A549 (cell line): Measurements from ENCODE around the gene CR1L. TPM values are rescaled to one million over a fixed set of nuclear protein-coding genes. Genes with fewer than 3 reads are reported as not detected.
A peak's percentile ranks its signal among the peaks of the same experiment; 100 is the strongest.
"Not testable (repeated sequence)": the region's sequence is repeated elsewhere in the genome, so short reads cannot be mapped to it uniquely, and the experiment has no call there.

ENCODE experiments used
- ATAC-seq, 2 experiments: fragments of 200-7000 bp in 1 of 2; fragments of >200 bp in 1 of 2; cut with Nextera tagmentation in 1 of 2; cut with Tn5 transposase in 1 of 2; 3 replicates each; pipeline versions ENCODE4 v1.8.0 to v1.9.1; 2018 to 2020; ENCODE audit warnings: mild to moderate bottlenecking in 1 of 2, moderate library complexity in 1 of 2
- CTCF ChIA-PET: fragments of 300-600 bp; sonication (Branson Sonifier 250); formaldehyde crosslinking; extraction: SDS; loops from one replicate; lab custom pipeline; 2021; ENCODE audit warnings: antibody characterized with exemption, inconsistent platforms; lab: Yijun Ruan, JAX
- POLR2A ChIA-PET: fragments of 350-600 bp; formaldehyde crosslinking; extraction: SDS; loops from one replicate; lab custom pipeline; 2021; ENCODE audit warnings: antibody characterized with exemption, inconsistent platforms; lab: Yijun Ruan, JAX
- DNase-seq, 2 experiments: peaks; one replicate each; pipeline versions ENCODE4 v3.0.0 to v3.0.0-alpha.2; 2011 to 2016; ENCODE audit warnings: low read depth in 1 of 2, low spot score in 1 of 2
- FAIRE-seq: peaks from 2 replicates; lab custom pipeline; 2011; peaks lifted over from hg19 to GRCh38; lab: Jason Lieb, UNC
- H3K27ac ChIP-seq, 2 experiments: fragments of >200 bp; sonication (Bioruptor Twin); formaldehyde crosslinking; 3 replicates each; pipeline ENCODE4 v1.5.1; 2016 to 2017
- H3K4me1 ChIP-seq: fragments of >200 bp; sonication (Bioruptor Twin); formaldehyde crosslinking; 3 replicates; pipeline ENCODE4 v1.6.1; 2016
- H3K4me2 ChIP-seq: fragments of >200 bp; sonication (Bioruptor Twin); formaldehyde crosslinking; 3 replicates; pipeline ENCODE4 v1.6.1; 2016
- H3K4me3 ChIP-seq: fragments of >200 bp; sonication (Bioruptor Twin); formaldehyde crosslinking; 3 replicates; pipeline ENCODE4 v1.5.1; 2016
- H3K9me3 ChIP-seq: fragments of >200 bp; sonication (Bioruptor Twin); formaldehyde crosslinking; 3 replicates; pipeline ENCODE4 v1.6.1; 2016
- BHLHE40 ChIP-seq: IDR thresholded peaks from 2 replicates; pipeline ENCODE4 v1.6.1; 2012; ENCODE audit warnings: low read depth, low read length, inconsistent platforms
- CBX2 ChIP-seq: fragments of 200-600 bp; sonication (generic); IDR thresholded peaks from 2 replicates; pipeline ENCODE4 v1.6.1; 2016; ENCODE audit warnings: low read depth, mild to moderate bottlenecking, borderline replicate concordance
- CEBPB ChIP-seq, 2 experiments: fragments of >200 bp in 1 of 2; sonication (Bioruptor Twin) in 1 of 2; formaldehyde crosslinking in 1 of 2; IDR thresholded peaks; 2 replicates each; pipeline ENCODE4 v1.6.1; 2012 to 2016
- EHF ChIP-seq: fragments of 250-450 bp; sonication (Bioruptor Pico); IDR thresholded peaks from 2 replicates; pipeline ENCODE4 v1.5.0; 2020; ENCODE audit warnings: mild to moderate bottlenecking
- EP300 ChIP-seq, 2 experiments: fragments of >200 bp; sonication (Bioruptor Twin); formaldehyde crosslinking; IDR thresholded peaks; 2 replicates in 1 of 2; 3 replicates in 1 of 2; pipeline ENCODE4 v1.6.1; 2016 to 2017
- JUNB ChIP-seq: fragments of >200 bp; sonication (Bioruptor Twin); formaldehyde crosslinking; IDR thresholded peaks from 2 replicates; pipeline ENCODE4 v1.6.1; 2016
- KDM1A ChIP-seq: fragments of 200-600 bp; sonication (generic); IDR thresholded peaks from 2 replicates; pipeline ENCODE4 v1.6.1; 2016; ENCODE audit warnings: low read depth, mild to moderate bottlenecking
- KDM5A ChIP-seq: fragments of 200-600 bp; sonication (generic); IDR thresholded peaks from 2 replicates; pipeline ENCODE4 v1.6.1; 2016; ENCODE audit warnings: antibody characterized with exemption, mild to moderate bottlenecking
- NPAS2 ChIP-seq: fragments of 250-450 bp; sonication (Bioruptor Pico); IDR thresholded peaks from 2 replicates; pipeline ENCODE4 v1.8.0; 2022; ENCODE audit warnings: mild to moderate bottlenecking, moderate library complexity, borderline replicate concordance
- RAD21 ChIP-seq, 2 experiments: fragments of >200 bp in 1 of 2; sonication (Bioruptor Twin) in 1 of 2; formaldehyde crosslinking in 1 of 2; IDR thresholded peaks in 1 of 2; conservative IDR thresholded peaks in 1 of 2; 2 replicates in 1 of 2; 3 replicates in 1 of 2; pipeline ENCODE4 v1.6.1; 2012 to 2018; ENCODE audit warnings: inconsistent platforms in 1 of 2
- SMC3 ChIP-seq: fragments of >200 bp; sonication (Bioruptor Twin); formaldehyde crosslinking; IDR thresholded peaks from 3 replicates; pipeline ENCODE4 v1.6.1; 2018; ENCODE audit warnings: inconsistent platforms
- SREBF2 ChIP-seq: fragments of 450-650 bp; IDR thresholded peaks from 2 replicates; pipeline ENCODE4 v1.6.1; 2014; ENCODE audit warnings: mild to moderate bottlenecking, moderate library complexity
- WGBS: methylation state at CpG from one replicate; pipeline ENCODE4 v1.1.6; 2017; ENCODE audit errors: missing lambda C conversion rate; 5-methylcytosine and 5-hydroxymethylcytosine counted together
- polyA plus RNA-seq, 4 experiments: library from polyadenylated mRNA; depleted of rRNA in 3 of 4; stranded (reverse); fragments of >200 nt; fragmentation: RNase III in 1 of 4; extraction: RNeasy Plus Mini Kit Qiagen cat#74134 plus additional on column Dnase treatment in 1 of 4; gene quantifications; 2 replicates in 3 of 4; 3 replicates in 1 of 4; pipeline ENCODE4 v1.2.3, GENCODE V29; 2011 to 2017
- TF ChIP-seq, protein P1 (sequence below): fragments of 150-350 bp; IDR thresholded peaks from 2 replicates; pipeline ENCODE4 v1.6.1; 2014; ENCODE audit warnings: low read depth, mild to moderate bottlenecking, low read length
- TF ChIP-seq, protein P2 (sequence below): IDR thresholded peaks from 2 replicates; pipeline ENCODE4 v1.6.1; 2012
- TF ChIP-seq, protein P3 (sequence below): fragments of >200 bp; sonication (Bioruptor Twin); formaldehyde crosslinking; IDR thresholded peaks from 3 replicates; pipeline ENCODE4 v1.5.1; 2016
- TF ChIP-seq, protein P4 (sequence below): fragments of 250-450 bp; sonication (Bioruptor Pico); IDR thresholded peaks from 2 replicates; pipeline ENCODE4 v1.5.0; 2021; ENCODE audit warnings: mild to moderate bottlenecking, moderate library complexity, borderline replicate concordance
- TF ChIP-seq, protein P5 (sequence below): fragments of 450-650 bp; IDR thresholded peaks from 2 replicates; pipeline ENCODE4 v1.6.1; 2014; ENCODE audit warnings: antibody characterized with exemption

CR1L gene
- polyA plus RNA-seq, 2 of the 4 experiments (the other 2 are of a cell fraction): not detected

DNA sequence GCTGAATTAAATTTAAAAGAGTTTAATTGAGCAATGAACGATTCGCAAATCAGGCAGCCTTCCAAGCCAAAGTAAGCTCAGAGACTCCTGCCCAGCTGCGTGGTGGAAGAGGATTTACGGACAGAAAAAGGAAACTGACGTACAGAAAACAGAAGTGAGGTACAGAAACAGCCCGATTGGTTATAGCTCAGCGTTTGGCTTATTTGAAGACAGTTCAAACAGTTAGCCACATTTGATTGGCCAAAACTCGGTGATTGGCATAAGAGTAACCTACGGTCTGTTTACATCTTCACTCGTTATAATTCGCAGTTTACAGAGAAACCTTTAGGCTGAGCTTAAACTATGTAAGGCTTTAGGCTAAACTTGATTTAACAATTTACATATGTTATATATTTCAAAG, 46.9 kb downstream of the CR1L start:
- ATAC-seq: no peak
- no peak for DNase-seq
- Histone ChIP-seq H3K4me1 (no peaks in the 10 kb centered on the region), H3K9me3 (no peaks in the 10 kb centered on the region), H3K4me3 (no peak overlapping the region)
- POLR2A ChIA-PET: no interaction called here
- TF ChIP-seq KDM1A: no peak
- TF ChIP-seq, all 56 proteins: peak for 0
- Histone ChIP-seq H3K27ac (no peak overlapping the region), H3K4me2 (no peak overlapping the region)
- WGBS: 60% methylated on average over 11 of the region's 11 CpGs
- FAIRE-seq: no peak
- CTCF ChIA-PET: no interaction called here

DNA sequence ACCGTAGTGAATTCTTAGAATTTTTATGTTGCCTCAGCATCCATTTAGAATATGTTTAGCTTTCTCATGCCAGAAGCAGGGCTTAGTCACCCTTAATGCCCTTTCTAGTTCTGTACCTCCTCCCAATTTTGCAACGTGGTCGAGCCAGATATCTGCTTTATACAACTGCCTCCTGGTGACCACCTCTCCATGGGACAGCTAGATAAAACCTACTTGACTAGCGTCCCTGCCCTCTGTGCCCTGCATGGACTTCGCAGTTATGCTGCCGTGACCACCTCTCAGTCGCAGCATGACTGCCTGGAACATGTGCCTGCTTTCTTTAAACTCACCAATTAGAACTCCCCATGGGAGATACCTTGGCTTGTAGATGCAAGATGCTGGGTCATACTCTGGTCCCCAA, 47.4 kb downstream of the CR1L start:
- FAIRE-seq, H3K4me2 ChIP-seq, H3K4me1 ChIP-seq, H3K27ac ChIP-seq, H3K4me3 ChIP-seq, H3K9me3 ChIP-seq, ATAC-seq, DNase-seq, POLR2A ChIA-PET: not testable (repeated sequence)
- 60% methylated on average over 7 of the region's 7 CpGs for WGBS
- CTCF ChIA-PET: interaction anchor here (1.2 kb wide), 1 partner anchor 113 kb away, joined by 3 read pairs; no protein-coding TSS in a partner anchor

DNA sequence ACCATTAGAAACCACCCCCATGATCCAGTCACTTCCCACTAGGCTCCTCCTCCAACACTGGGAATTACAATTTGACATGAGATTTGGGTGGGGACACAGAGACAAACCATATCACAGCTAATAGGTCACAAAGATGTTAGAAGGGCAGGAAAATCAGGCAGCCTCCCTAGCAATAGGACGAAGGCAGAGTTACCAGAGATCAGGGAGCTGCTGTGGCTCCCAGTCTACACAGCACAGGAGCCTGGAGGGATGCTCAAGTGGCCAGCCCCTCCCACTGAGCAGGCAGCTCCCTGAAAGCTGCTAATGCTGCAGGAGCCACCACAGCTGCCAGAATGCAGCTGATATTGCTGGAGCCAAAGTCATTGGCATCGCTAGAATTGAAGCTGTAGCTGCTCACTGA, 51.0 kb downstream of the CR1L start:
- Histone ChIP-seq H3K4me1 (no peaks in the 10 kb centered on the region), H3K27ac (no peak overlapping the region), H3K4me2 (no peak overlapping the region), H3K9me3 (no peaks in the 10 kb centered on the region), H3K4me3 (no peak overlapping the region)
- no peak for DNase-seq
- FAIRE-seq: no peak
- CTCF ChIA-PET: interaction anchor here (1.0 kb wide), 1 partner anchor 21 kb away, joined by 4 read pairs; no protein-coding TSS in a partner anchor
- POLR2A ChIA-PET: no interaction called here
- WGBS: 12% methylated on average over 2 of the region's 2 CpGs
- TF ChIP-seq KDM5A (no peak), JUNB (no peak), CEBPB (IDR thresholded peaks at IDR 0.05) (no peak), SREBF2 (no peak), CBX2 (no peak), BHLHE40 (no peak), SMC3 (no peak), EHF (CRISPR knock-in tag) (no peak)
- TF ChIP-seq, protein P1, sequence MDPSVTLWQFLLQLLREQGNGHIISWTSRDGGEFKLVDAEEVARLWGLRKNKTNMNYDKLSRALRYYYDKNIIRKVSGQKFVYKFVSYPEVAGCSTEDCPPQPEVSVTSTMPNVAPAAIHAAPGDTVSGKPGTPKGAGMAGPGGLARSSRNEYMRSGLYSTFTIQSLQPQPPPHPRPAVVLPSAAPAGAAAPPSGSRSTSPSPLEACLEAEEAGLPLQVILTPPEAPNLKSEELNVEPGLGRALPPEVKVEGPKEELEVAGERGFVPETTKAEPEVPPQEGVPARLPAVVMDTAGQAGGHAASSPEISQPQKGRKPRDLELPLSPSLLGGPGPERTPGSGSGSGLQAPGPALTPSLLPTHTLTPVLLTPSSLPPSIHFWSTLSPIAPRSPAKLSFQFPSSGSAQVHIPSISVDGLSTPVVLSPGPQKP: no peak
- TF ChIP-seq, protein P2, sequence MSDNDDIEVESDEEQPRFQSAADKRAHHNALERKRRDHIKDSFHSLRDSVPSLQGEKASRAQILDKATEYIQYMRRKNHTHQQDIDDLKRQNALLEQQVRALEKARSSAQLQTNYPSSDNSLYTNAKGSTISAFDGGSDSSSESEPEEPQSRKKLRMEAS: no peak
- TF ChIP-seq, protein P3, sequence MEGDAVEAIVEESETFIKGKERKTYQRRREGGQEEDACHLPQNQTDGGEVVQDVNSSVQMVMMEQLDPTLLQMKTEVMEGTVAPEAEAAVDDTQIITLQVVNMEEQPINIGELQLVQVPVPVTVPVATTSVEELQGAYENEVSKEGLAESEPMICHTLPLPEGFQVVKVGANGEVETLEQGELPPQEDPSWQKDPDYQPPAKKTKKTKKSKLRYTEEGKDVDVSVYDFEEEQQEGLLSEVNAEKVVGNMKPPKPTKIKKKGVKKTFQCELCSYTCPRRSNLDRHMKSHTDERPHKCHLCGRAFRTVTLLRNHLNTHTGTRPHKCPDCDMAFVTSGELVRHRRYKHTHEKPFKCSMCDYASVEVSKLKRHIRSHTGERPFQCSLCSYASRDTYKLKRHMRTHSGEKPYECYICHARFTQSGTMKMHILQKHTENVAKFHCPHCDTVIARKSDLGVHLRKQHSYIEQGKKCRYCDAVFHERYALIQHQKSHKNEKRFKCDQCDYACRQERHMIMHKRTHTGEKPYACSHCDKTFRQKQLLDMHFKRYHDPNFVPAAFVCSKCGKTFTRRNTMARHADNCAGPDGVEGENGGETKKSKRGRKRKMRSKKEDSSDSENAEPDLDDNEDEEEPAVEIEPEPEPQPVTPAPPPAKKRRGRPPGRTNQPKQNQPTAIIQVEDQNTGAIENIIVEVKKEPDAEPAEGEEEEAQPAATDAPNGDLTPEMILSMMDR: no peak
- TF ChIP-seq, protein P4, sequence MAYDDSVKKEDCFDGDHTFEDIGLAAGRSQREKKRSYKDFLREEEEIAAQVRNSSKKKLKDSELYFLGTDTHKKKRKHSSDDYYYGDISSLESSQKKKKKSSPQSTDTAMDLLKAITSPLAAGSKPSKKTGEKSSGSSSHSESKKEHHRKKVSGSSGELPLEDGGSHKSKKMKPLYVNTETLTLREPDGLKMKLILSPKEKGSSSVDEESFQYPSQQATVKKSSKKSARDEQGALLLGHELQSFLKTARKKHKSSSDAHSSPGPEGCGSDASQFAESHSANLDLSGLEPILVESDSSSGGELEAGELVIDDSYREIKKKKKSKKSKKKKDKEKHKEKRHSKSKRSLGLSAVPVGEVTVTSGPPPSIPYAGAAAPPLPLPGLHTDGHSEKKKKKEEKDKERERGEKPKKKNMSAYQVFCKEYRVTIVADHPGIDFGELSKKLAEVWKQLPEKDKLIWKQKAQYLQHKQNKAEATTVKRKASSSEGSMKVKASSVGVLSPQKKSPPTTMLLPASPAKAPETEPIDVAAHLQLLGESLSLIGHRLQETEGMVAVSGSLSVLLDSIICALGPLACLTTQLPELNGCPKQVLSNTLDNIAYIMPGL (CRISPR knock-in tag): no peak
- no peak for ATAC-seq

DNA sequence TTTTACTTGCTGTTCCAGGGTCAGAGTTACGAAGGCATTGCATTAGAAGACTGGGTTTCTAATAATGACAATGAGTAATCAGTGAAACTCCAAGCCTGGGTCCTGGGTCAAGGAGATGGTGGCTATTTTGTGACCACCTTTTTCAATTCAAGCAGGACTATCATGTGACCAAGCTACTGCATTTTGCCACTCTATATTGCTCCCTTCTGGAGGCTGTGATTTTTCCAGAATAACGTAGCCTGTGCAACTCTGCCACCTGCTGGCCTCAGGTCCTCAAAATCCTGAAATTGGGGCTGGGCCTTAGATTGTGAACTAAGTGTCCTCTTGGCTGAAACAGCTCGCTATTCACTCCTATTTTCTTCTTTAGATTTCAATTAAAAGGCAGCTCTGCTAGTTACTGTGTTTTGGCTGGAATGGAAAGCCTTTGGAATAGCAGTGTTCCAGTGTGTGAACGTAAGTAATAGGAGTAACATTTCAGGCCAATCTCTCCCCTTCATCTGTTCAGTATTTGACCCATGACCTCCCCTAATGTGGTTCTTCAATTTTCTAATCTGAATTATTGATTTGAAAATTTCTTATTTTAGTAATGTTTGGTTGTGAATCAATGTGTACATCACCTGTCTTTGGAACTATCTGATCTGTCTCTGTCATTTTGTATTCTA, 54.0 kb downstream of the CR1L start:
- no peaks in the 10 kb centered on the region for H3K4me1 ChIP-seq
- TF ChIP-seq RAD21 (conservative IDR thresholded peaks at IDR 0.05 in 1 of 2, IDR thresholded peaks at IDR 0.05 in 1 of 2) (peak; percentile 66 to 76), EP300 (IDR thresholded peaks at IDR 0.05) (no peak), SMC3 (peak; percentile 58), SREBF2 (no peak), NPAS2 (CRISPR knock-in tag) (no peak)
- TF ChIP-seq, protein P5, sequence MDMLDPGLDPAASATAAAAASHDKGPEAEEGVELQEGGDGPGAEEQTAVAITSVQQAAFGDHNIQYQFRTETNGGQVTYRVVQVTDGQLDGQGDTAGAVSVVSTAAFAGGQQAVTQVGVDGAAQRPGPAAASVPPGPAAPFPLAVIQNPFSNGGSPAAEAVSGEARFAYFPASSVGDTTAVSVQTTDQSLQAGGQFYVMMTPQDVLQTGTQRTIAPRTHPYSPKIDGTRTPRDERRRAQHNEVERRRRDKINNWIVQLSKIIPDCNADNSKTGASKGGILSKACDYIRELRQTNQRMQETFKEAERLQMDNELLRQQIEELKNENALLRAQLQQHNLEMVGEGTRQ: peak; percentile 43
- TF ChIP-seq, protein P3: peak; percentile 75
- TF ChIP-seq, all 56 proteins: peak for 4
- no peak overlapping the region for H3K27ac ChIP-seq
- ATAC-seq (peak; percentile 86 to 95), FAIRE-seq (no peak), DNase-seq (peak in 1 of 2 experiments; percentile 81)
- ChIA-PET POLR2A (no interaction called here), CTCF (interaction anchor here (0.6 to 2.0 kb wide), 21 partner anchors 9 to 176 kb away, joined by 3 to 11 read pairs (median 4); partner anchors contain the start of gene CD46)
- H3K4me2 ChIP-seq: no peak overlapping the region
- no peaks in the 10 kb centered on the region for H3K9me3 ChIP-seq
- 56% methylated on average over 4 of the region's 4 CpGs for WGBS
- no peak overlapping the region for H3K4me3 ChIP-seq
